GM15510 (cell line): ENCODE measurements around the gene SMARCC2.

Experiments used
- POLR2A ChIP-seq: IDR thresholded peaks from 3 replicates; pipeline ENCODE4 v1.6.1; 2011; ENCODE audit warnings: borderline replicate concordance; ENCODE audit not compliant: insufficient read length; ENCODE audit errors: extremely low read depth

SMARCC2 gene

GRCh38 chr12:56161690-56162351 lies 27.5 kb downstream of the SMARCC2 start:
- TF ChIP-seq POLR2A = no peak

- no peak for TF ChIP-seq POLR2A
Measured at GRCh38 chr12:56160894-56161689, 28.2 kb downstream of the SMARCC2 start.

GRCh38 chr12:56160193-56160763 lies 29.0 kb downstream of the SMARCC2 start:
- TF ChIP-seq POLR2A = peak; percentile 36

GRCh38 chr12:56159482-56160192 lies 29.6 kb downstream of the SMARCC2 start:
- TF ChIP-seq POLR2A = no peak

- TF ChIP-seq POLR2A = no peak
Measured at GRCh38 chr12:56158926-56159461, 30.3 kb downstream of the SMARCC2 start.

- peak; percentile 98 for TF ChIP-seq POLR2A
Measured at GRCh38 chr12:56158029-56158925, 31.0 kb downstream of the SMARCC2 start, which contains the start of gene MYL6. TSS of gene MYL6 (plus strand) at chr12:56158359. CDS start at chr12:56158402, 43 bp downstream.

GRCh38 chr12:56157201-56158028 lies 31.9 kb downstream of the SMARCC2 start:
- peak; percentile 31 for TF ChIP-seq POLR2A

GRCh38 chr12:56155256-56155845 lies 33.9 kb downstream of the SMARCC2 start:
- no peak for TF ChIP-seq POLR2A

GRCh38 chr12:56154818-56155217 lies 34.5 kb downstream of the SMARCC2 start:
- TF ChIP-seq POLR2A = no peak

- TF ChIP-seq POLR2A = no peak
Measured at GRCh38 chr12:56154246-56154771, 35.0 kb downstream of the SMARCC2 start.

GRCh38 chr12:56153678-56154065 lies 35.6 kb downstream of the SMARCC2 start:
- no peak for TF ChIP-seq POLR2A
